OCI-LY1 (cell line): ENCODE measurements around the gene PCIF1.
A peak's percentile ranks its signal among the peaks of the same experiment; 100 is the strongest.

Experiments used
- H2AFZ ChIP-seq: fragments of 200-600 bp; sonication (generic), shearing (Covaris generic); 2 replicates; pipeline ENCODE4 v1.6.0; 2014; ENCODE audit warnings: antibody characterized with exemption, mild to moderate bottlenecking, low read length
- H3F3A ChIP-seq: fragments of 200-600 bp; sonication (generic), shearing (Covaris generic); 2 replicates; pipeline ENCODE4 v1.6.0; 2014; ENCODE audit warnings: mild to moderate bottlenecking, antibody characterized with exemption, low read length, moderate library complexity; ENCODE audit not compliant: insufficient read depth
- H3K27ac ChIP-seq: fragments of 200-600 bp; sonication (generic); 2 replicates; pipeline ENCODE4 v1.5.1; 2014; ENCODE audit warnings: low read length, mixed run types, mild to moderate bottlenecking, low read depth; ENCODE audit not compliant: poor library complexity, severe bottlenecking
- H3K27me3 ChIP-seq: fragments of 200-600 bp; sonication (generic); 2 replicates; pipeline ENCODE4 v1.6.0; 2014; ENCODE audit warnings: antibody characterized with exemption, mild to moderate bottlenecking, low read length, moderate library complexity; ENCODE audit not compliant: insufficient read depth
- H3K36me3 ChIP-seq: fragments of 200-600 bp; sonication (generic); 2 replicates; pipeline ENCODE4 v1.6.1; 2014; ENCODE audit warnings: mild to moderate bottlenecking, antibody characterized with exemption, low read length, moderate library complexity, mixed read lengths; ENCODE audit not compliant: insufficient read depth
- H3K4me1 ChIP-seq: fragments of 200-600 bp; sonication (generic); 2 replicates; pipeline ENCODE4 v1.5.1; 2014; ENCODE audit warnings: mild to moderate bottlenecking, low read length, moderate library complexity; ENCODE audit not compliant: insufficient read depth, severe bottlenecking
- H3K4me2 ChIP-seq: fragments of 200-600 bp; sonication (generic), shearing (Covaris generic); 2 replicates; pipeline ENCODE4 v1.6.1; 2014; ENCODE audit warnings: low read length
- H3K4me3 ChIP-seq: fragments of 200-600 bp; sonication (generic); 2 replicates; pipeline ENCODE4 v1.5.1; 2014; ENCODE audit warnings: low read length, low read depth, mild to moderate bottlenecking, mixed read lengths; ENCODE audit not compliant: poor library complexity, severe bottlenecking
- H3K79me2 ChIP-seq: fragments of 200-600 bp; shearing (Covaris generic); 2 replicates; pipeline ENCODE4 v1.6.1; 2016; ENCODE audit warnings: mixed run types, low read length, mixed read lengths; ENCODE audit not compliant: insufficient read depth
- H3K9ac ChIP-seq: fragments of 200-600 bp; sonication (generic), shearing (Covaris generic); 2 replicates; pipeline ENCODE4 v1.6.1; 2014; ENCODE audit warnings: mild to moderate bottlenecking, low read length, mixed read lengths
- H3K9me2 ChIP-seq: fragments of 200-600 bp; sonication (generic), shearing (Covaris generic); 2 replicates; pipeline ENCODE4 v1.6.1; 2014; ENCODE audit warnings: low read depth, mild to moderate bottlenecking, low read length, mixed read lengths
- H3K9me3 ChIP-seq: fragments of 200-600 bp; shearing (Covaris generic); 2 replicates; pipeline ENCODE4 v1.6.1; 2014; ENCODE audit warnings: low read length, mixed read lengths
- H4K20me1 ChIP-seq: fragments of 200-600 bp; sonication (generic), shearing (Covaris generic); 2 replicates; pipeline ENCODE4 v1.6.0; 2016; ENCODE audit warnings: mild to moderate bottlenecking, low read length; ENCODE audit not compliant: insufficient read depth
- CTCF ChIP-seq: fragments of 200-600 bp; sonication (generic), shearing (Covaris generic); IDR thresholded peaks from 2 replicates; pipeline ENCODE4 v1.5.1; 2017; ENCODE audit warnings: mild to moderate bottlenecking, antibody characterized with exemption, low read length, moderate library complexity, mixed read lengths
- EZH2 ChIP-seq: fragments of 200-600 bp; sonication (generic), shearing (Covaris generic); IDR thresholded peaks from 2 replicates; pipeline ENCODE4 v1.8.0; 2017; ENCODE audit warnings: borderline replicate concordance, mixed run types, mild to moderate bottlenecking, antibody characterized with exemption, low read length, moderate library complexity, mixed read lengths

PCIF1 gene

GRCh38 chr20:45934046-45934585 is 367 bp upstream of the PCIF1 start:
- H3F3A ChIP-seq, result no peaks in the 10 kb centered on the region
- peaks cover 14% of the 10 kb centered on the region for H3K4me1 ChIP-seq
- H3K4me3 ChIP-seq, result peak overlapping the region; percentile 68
- peaks cover 7% of the 10 kb centered on the region for H3K79me2 ChIP-seq
- no peaks in the 10 kb centered on the region for H4K20me1 ChIP-seq
- H3K9me2 ChIP-seq, result no peaks in the 10 kb centered on the region
- no peaks in the 10 kb centered on the region for H3K9me3 ChIP-seq
- peak overlapping the region; percentile 67 for H3K27ac ChIP-seq
- H3K4me2 ChIP-seq, result peak overlapping the region; percentile 74
- H3K9ac ChIP-seq, result peak overlapping the region; percentile 93
- no peak overlapping the region for H2AFZ ChIP-seq
- H3K36me3 ChIP-seq, result peaks cover 22% of the 10 kb centered on the region
- TF ChIP-seq EZH2, result no peak
- no peak for TF ChIP-seq CTCF
- H3K27me3 ChIP-seq, result no peaks in the 10 kb centered on the region

- H2AFZ ChIP-seq, result no peak overlapping the region
- H3K9me3 ChIP-seq, result no peaks in the 10 kb centered on the region
- H3K27me3 ChIP-seq, result no peaks in the 10 kb centered on the region
- no peak for TF ChIP-seq EZH2
- no peak for TF ChIP-seq CTCF
- H3K36me3 ChIP-seq, result peaks cover 36% of the 10 kb centered on the region
- H3K4me3 ChIP-seq, result peak overlapping the region; percentile 68
- H3K4me2 ChIP-seq, result peak overlapping the region; percentile 80
- H4K20me1 ChIP-seq, result no peaks in the 10 kb centered on the region
- H3K27ac ChIP-seq, result no peak overlapping the region
- no peaks in the 10 kb centered on the region for H3K9me2 ChIP-seq
- no peaks in the 10 kb centered on the region for H3F3A ChIP-seq
- peak overlapping the region; percentile 58 for H3K9ac ChIP-seq
- H3K79me2 ChIP-seq, result peaks cover 7% of the 10 kb centered on the region
- H3K4me1 ChIP-seq, result peaks cover 14% of the 10 kb centered on the region
Observed at GRCh38 chr20:45935416-45936046, 1.0 kb downstream of the PCIF1 start.

- no peak overlapping the region for H3K4me3 ChIP-seq
- no peaks in the 10 kb centered on the region for H4K20me1 ChIP-seq
- no peak overlapping the region for H3K4me2 ChIP-seq
- no peaks in the 10 kb centered on the region for H3K9me2 ChIP-seq
- TF ChIP-seq EZH2 (no peak), CTCF (no peak)
- H3K36me3 ChIP-seq, result peaks cover 44% of the 10 kb centered on the region
- no peak overlapping the region for H2AFZ ChIP-seq
- H3K79me2 ChIP-seq, result peaks cover 7% of the 10 kb centered on the region
- no peaks in the 10 kb centered on the region for H3K9me3 ChIP-seq
- H3K4me1 ChIP-seq, result peaks cover 14% of the 10 kb centered on the region
- no peak overlapping the region for H3K27ac ChIP-seq
- no peak overlapping the region for H3K9ac ChIP-seq
- no peaks in the 10 kb centered on the region for H3K27me3 ChIP-seq
- H3F3A ChIP-seq, result no peaks in the 10 kb centered on the region
Observed at GRCh38 chr20:45937765-45938164, 3.3 kb downstream of the PCIF1 start.
